IPS-20b (cell line): ENCODE measurements around the gene SLC2A2.

ENCODE experiments used
- H3K27ac ChIP-seq: one replicate; pipeline ENCODE4 v1.5.1; 2013; ENCODE audit warnings: low read length
- H3K27me3 ChIP-seq: 2 replicates; pipeline ENCODE4 v1.6.1; 2013; ENCODE audit warnings: mild to moderate bottlenecking, low read length, inconsistent platforms; ENCODE audit not compliant: insufficient read depth
- H3K36me3 ChIP-seq: 2 replicates; pipeline ENCODE4 v1.6.1; 2013; ENCODE audit warnings: low read depth, mild to moderate bottlenecking, inconsistent platforms, low read length, moderate library complexity; ENCODE audit not compliant: insufficient read depth
- H3K4me1 ChIP-seq: 2 replicates; pipeline ENCODE4 v1.6.1; 2013; ENCODE audit warnings: mild to moderate bottlenecking, control low read depth, inconsistent platforms, low read length, moderate library complexity; ENCODE audit not compliant: insufficient read depth
- H3K4me3 ChIP-seq: 2 replicates; pipeline ENCODE4 v1.5.1; 2013; ENCODE audit warnings: mild to moderate bottlenecking, low read length, inconsistent platforms
- H3K9ac ChIP-seq: 2 replicates; pipeline ENCODE4 v1.6.1; 2013; ENCODE audit warnings: low read depth, mild to moderate bottlenecking, inconsistent platforms, low read length, moderate library complexity
- H3K9me3 ChIP-seq: 2 replicates; pipeline ENCODE4 v1.6.1; 2013; ENCODE audit warnings: mild to moderate bottlenecking, low read depth, low read length, inconsistent platforms; ENCODE audit not compliant: insufficient read depth

The SLC2A2 gene

GRCh38 chr3:171056528-171056927, 30.0 kb upstream of the SLC2A2 start:
- peaks cover 2% of the 10 kb centered on the region; the same call in 1 of the 2 replicates for H3K4me1 ChIP-seq
- no peaks in the 10 kb centered on the region for H3K36me3 ChIP-seq
- H3K4me3 ChIP-seq, result no peak overlapping the region
- no peaks in the 10 kb centered on the region for H3K27me3 ChIP-seq
- no peaks in the 10 kb centered on the region for H3K9me3 ChIP-seq
- H3K9ac ChIP-seq, result no peak overlapping the region
- H3K27ac ChIP-seq, result no peak overlapping the region

- Histone ChIP-seq H3K27me3 (no peaks in the 10 kb centered on the region), H3K9ac (no peak overlapping the region), H3K4me3 (no peak overlapping the region), H3K36me3 (no peaks in the 10 kb centered on the region), H3K27ac (no peak overlapping the region), H3K4me1 (no peaks in the 10 kb centered on the region), H3K9me3 (no peaks in the 10 kb centered on the region)
Measured at GRCh38 chr3:171055336-171056178, 29.0 kb upstream of the SLC2A2 start.

- Histone ChIP-seq H3K9ac (no peak overlapping the region), H3K4me3 (no peak overlapping the region), H3K9me3 (no peaks in the 10 kb centered on the region), H3K27ac (no peak overlapping the region), H3K27me3 (no peaks in the 10 kb centered on the region), H3K36me3 (no peaks in the 10 kb centered on the region), H3K4me1 (no peaks in the 10 kb centered on the region)
Measured at GRCh38 chr3:171054921-171055320, 28.4 kb upstream of the SLC2A2 start.

- Histone ChIP-seq H3K9me3 (no peaks in the 10 kb centered on the region), H3K27ac (no peak overlapping the region), H3K27me3 (no peaks in the 10 kb centered on the region), H3K9ac (no peak overlapping the region), H3K4me1 (no peaks in the 10 kb centered on the region), H3K4me3 (no peak overlapping the region), H3K36me3 (no peaks in the 10 kb centered on the region)
Measured at GRCh38 chr3:171054231-171054630, 27.7 kb upstream of the SLC2A2 start.

GRCh38 chr3:171049861-171050444, 23.4 kb upstream of the SLC2A2 start:
- Histone ChIP-seq H3K36me3 (no peaks in the 10 kb centered on the region), H3K9ac (no peak overlapping the region), H3K4me3 (no peak overlapping the region), H3K27ac (no peak overlapping the region), H3K4me1 (no peaks in the 10 kb centered on the region), H3K27me3 (no peaks in the 10 kb centered on the region), H3K9me3 (no peaks in the 10 kb centered on the region)

- no peak overlapping the region for H3K9ac ChIP-seq
- H3K27me3 ChIP-seq, result no peaks in the 10 kb centered on the region
- H3K27ac ChIP-seq, result no peak overlapping the region
- no peaks in the 10 kb centered on the region for H3K36me3 ChIP-seq
- no peak overlapping the region for H3K4me3 ChIP-seq
- H3K4me1 ChIP-seq, result no peaks in the 10 kb centered on the region
- no peaks in the 10 kb centered on the region for H3K9me3 ChIP-seq
Measured at GRCh38 chr3:171046760-171047159, 20.2 kb upstream of the SLC2A2 start.

DNA sequence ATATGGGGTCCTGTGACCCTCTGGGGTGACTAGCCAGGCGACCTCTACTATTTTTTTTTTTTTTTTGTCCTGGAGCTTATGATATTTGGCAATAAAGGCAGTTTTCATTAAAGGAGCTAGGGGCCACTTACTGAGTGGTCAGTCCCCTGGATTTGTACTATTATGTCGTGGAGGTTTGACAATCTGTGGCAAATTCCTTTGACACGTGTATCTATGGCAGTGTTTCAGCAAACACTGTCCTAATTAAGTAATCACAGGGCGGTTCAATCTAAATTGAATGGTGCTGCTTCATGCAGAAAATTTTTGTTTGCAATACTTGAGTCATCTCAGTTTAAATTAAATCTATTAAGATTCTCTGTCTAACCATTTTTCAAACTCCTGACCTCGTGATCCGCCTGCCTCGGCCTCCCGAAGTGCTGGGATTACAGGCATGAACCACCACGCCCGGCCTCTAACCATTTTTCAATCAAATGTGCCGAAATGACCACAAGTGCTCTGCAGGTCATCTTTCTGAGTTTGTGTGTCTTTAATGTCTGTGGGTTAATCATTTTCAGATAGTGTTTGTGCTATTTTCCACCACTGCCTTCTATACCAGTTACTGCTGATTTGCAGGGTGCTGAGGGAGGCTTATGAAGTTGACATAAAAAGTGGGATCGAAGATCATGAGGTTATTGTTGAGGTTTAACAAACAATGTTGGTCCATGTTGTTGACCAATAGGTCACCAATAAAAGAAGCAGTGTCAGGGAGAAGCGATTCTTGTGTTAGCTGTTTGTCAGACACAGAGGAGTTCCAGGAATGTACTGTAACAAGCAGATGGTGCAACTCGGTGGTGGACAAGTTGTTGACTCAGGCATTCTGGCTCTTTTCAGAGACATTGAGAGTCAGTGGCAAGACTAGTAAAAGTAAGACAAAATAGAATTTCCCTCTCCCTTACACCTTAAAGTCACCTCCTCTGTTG, 18.6 kb upstream of the SLC2A2 start:
- H3K4me1 ChIP-seq, result no peaks in the 10 kb centered on the region
- H3K36me3 ChIP-seq, result no peaks in the 10 kb centered on the region
- H3K27ac ChIP-seq, result no peak overlapping the region
- no peaks in the 10 kb centered on the region for H3K27me3 ChIP-seq
- H3K4me3 ChIP-seq, result no peak overlapping the region
- no peak overlapping the region for H3K9ac ChIP-seq
- H3K9me3 ChIP-seq, result no peaks in the 10 kb centered on the region

DNA sequence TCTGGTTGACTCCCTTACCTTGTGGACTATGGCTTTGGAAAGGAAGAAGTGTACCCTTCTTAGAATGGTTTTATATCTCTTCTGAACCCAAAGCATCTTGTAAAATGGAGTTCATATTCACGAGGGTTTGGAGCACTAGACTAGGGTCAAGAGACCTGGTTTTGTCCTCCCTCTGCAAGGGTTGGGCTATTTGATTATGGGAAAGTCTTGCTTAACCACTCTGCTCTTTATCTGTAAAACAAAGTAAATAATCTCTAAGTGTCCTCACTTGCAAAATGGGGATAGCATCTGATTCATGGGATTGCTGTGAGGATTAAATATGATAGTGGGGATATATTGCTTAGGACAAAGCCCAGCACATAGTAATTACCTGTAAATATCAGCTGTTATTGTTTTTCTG, 17.9 kb upstream of the SLC2A2 start:
- Histone ChIP-seq H3K9me3 (no peaks in the 10 kb centered on the region), H3K4me1 (no peaks in the 10 kb centered on the region), H3K36me3 (no peaks in the 10 kb centered on the region), H3K4me3 (no peak overlapping the region), H3K27ac (no peak overlapping the region), H3K9ac (no peak overlapping the region), H3K27me3 (no peaks in the 10 kb centered on the region)

- no peaks in the 10 kb centered on the region for H3K4me1 ChIP-seq
- no peak overlapping the region for H3K4me3 ChIP-seq
- no peaks in the 10 kb centered on the region for H3K36me3 ChIP-seq
- no peak overlapping the region for H3K27ac ChIP-seq
- H3K9ac ChIP-seq, result no peak overlapping the region
- H3K9me3 ChIP-seq, result no peaks in the 10 kb centered on the region
- H3K27me3 ChIP-seq, result no peaks in the 10 kb centered on the region
Measured at GRCh38 chr3:171039674-171040073, 13.2 kb upstream of the SLC2A2 start.

GRCh38 chr3:171038342-171038741, 11.8 kb upstream of the SLC2A2 start:
- no peak overlapping the region for H3K4me3 ChIP-seq
- no peak overlapping the region for H3K9ac ChIP-seq
- H3K36me3 ChIP-seq, result no peaks in the 10 kb centered on the region
- H3K9me3 ChIP-seq, result no peaks in the 10 kb centered on the region
- no peaks in the 10 kb centered on the region for H3K4me1 ChIP-seq
- H3K27ac ChIP-seq, result no peak overlapping the region
- H3K27me3 ChIP-seq, result no peaks in the 10 kb centered on the region

DNA sequence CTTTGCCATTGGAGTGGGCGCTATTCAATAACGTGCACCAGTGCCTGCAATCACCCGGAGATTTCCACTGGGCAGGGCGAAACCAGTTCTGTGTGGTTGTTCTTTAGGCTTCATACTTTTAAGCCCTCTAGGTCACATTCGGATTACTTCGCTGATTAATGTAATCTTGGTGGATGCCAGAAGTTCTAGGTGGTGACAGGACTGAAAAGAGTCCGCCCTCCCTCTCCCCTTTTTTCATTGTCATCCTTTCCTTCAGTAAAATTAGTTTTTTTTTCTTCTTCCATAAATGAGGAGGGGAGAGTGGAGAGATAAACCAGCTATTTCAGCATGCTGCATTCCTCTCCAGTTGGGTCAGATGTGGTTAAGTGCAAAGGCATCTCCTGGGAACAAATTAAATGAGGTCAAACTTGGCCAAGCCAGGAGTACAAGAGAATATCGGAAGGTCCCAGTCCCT, 2.3 kb upstream of the SLC2A2 start:
- Histone ChIP-seq H3K27ac (no peak overlapping the region), H3K4me3 (peak overlapping the region; percentile 63; the same call in 1 of the 2 replicates), H3K9ac (no peak overlapping the region; the same call in 1 of the 2 replicates), H3K36me3 (no peaks in the 10 kb centered on the region), H3K27me3 (peaks cover 32% of the 10 kb centered on the region; the same call in 1 of the 2 replicates), H3K9me3 (no peaks in the 10 kb centered on the region), H3K4me1 (no peaks in the 10 kb centered on the region)
